Urothelium cell line (cell line): ENCODE results near the gene SAP30BP.

Experiments
- DNase-seq: peaks from one replicate; pipeline ENCODE4 v3.0.0; 2011; ENCODE audit warnings: low spot score, mixed read lengths
- FAIRE-seq: peaks from 2 replicates; lab custom pipeline; 2011; peaks lifted over from hg19 to GRCh38; lab: Jason Lieb, UNC

Gene SAP30BP

GRCh38 chr17:75754378-75755204 is 87.5 kb downstream of the SAP30BP start:
- DNase-seq (no peak), FAIRE-seq (peak; percentile 91)

GRCh38 chr17:75755205-75755901 is 88.2 kb downstream of the SAP30BP start:
- DNase-seq = no peak
- peak; percentile 62 for FAIRE-seq

GRCh38 chr17:75755990-75756389 is 88.9 kb downstream of the SAP30BP start:
- peak; percentile 90 for FAIRE-seq

GRCh38 chr17:75756451-75757085 is 89.4 kb downstream of the SAP30BP start:
- no peak for DNase-seq
- FAIRE-seq = no peak

More at GRCh38 chr17:75755990-75756389, 88.9 kb downstream of the SAP30BP start:
- DNase-seq = no peak

GRCh38 chr17:75757086-75757681 is 90.0 kb downstream of the SAP30BP start:
- peak; percentile 66 for FAIRE-seq

More at GRCh38 chr17:75757086-75757681, 90.0 kb downstream of the SAP30BP start:
- no peak for DNase-seq
